Progenitor cell of endocrine pancreas (in vitro differentiated cells): ENCODE data around the gene ERVFRD-1. TPM values are rescaled to one million over a fixed set of nuclear protein-coding genes. Genes with fewer than 3 reads are reported as not detected.
A peak's percentile ranks its signal among the peaks of the same experiment; 100 is the strongest.

Experiments
- DNase-seq: peaks from one replicate; pipeline ENCODE4 v3.0.0; 2021; ENCODE audit warnings: low spot score; ENCODE audit not compliant: unreplicated experiment
- H3K27ac Mint-ChIP-seq: 2 replicates; pipeline ENCODE4 v1.8.0; 2021; ENCODE audit warnings: mild to moderate bottlenecking, moderate library complexity, mixed read lengths
- H3K27me3 Mint-ChIP-seq: 2 replicates; pipeline ENCODE4 v1.8.0; 2021; ENCODE audit warnings: mixed read lengths
- H3K36me3 Mint-ChIP-seq: 2 replicates; pipeline ENCODE4 v1.8.0; 2022; ENCODE audit warnings: mixed read lengths; ENCODE audit not compliant: insufficient read depth
- H3K4me1 Mint-ChIP-seq: 2 replicates; pipeline ENCODE4 v1.8.0; 2021; ENCODE audit warnings: low read depth, mixed read lengths
- H3K4me3 Mint-ChIP-seq: 2 replicates; pipeline ENCODE4 v1.8.0; 2021; ENCODE audit warnings: low read depth, mild to moderate bottlenecking, moderate library complexity, mixed read lengths
- H3K9me3 Mint-ChIP-seq: 2 replicates; pipeline ENCODE4 v1.8.0; 2021; ENCODE audit warnings: low read depth, mixed read lengths
- total RNA-seq: library from RNA; stranded (reverse); gene quantifications from 2 replicates; pipeline ENCODE4 v1.2.1, GENCODE V29; 2021
- TF ChIP-seq, protein P1 (sequence below): fragments of 200-600 bp; sonication (generic); IDR thresholded peaks from one replicate; pipeline ENCODE4 v1.5.0; 2021; ENCODE audit warnings: antibody characterized with exemption, mild to moderate bottlenecking; ENCODE audit not compliant: unreplicated experiment

The ERVFRD-1 gene
- total RNA-seq, 1 donor from 2014 or later = not detected

DNA sequence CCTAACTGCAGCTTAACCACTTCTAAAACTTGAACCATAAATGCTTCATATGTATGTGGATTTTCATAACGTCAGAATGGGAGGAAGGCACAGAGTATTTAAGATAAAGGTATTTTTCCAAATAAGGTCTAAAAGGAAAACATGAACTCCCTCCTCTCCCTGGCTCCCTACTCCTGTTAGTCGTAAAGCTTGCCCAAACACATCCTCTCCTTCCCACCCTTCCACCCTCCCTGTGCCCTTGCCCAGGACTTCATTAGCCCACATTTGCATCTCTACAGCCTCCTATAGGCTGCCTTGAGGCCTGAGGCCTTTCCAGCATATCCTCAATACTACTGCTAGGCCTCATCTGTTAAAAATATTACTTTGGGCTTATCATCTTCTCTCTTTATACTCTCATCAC, 35.0 kb downstream of the ERVFRD-1 start:
- no peak for DNase-seq
- no peak overlapping the region for H3K27ac Mint-ChIP-seq
- H3K4me1 Mint-ChIP-seq = peaks cover 8% of the 10 kb centered on the region

DNA sequence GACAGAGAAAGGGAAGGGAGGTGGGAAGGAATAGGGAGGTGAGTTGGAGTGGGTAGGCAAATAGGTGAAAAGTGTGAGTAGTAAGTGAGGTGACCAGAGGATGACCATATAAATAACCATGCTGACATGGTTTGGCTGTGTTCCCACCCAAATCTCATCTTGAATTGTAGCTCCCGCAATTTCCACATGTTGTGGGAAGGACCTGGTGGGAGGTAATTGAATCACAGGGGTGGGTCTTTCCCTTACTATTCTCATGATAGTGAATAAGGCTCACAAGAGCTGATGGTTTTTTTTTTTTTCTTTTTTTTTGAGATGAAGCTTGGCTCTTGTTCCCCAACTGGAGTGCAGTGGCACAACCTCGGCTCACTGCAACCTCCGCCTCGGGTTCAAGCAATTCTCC, 39.4 kb downstream of the ERVFRD-1 start:
- Mint-ChIP-seq H3K36me3 (no peaks in the 10 kb centered on the region), H3K27ac (no peak overlapping the region), H3K4me1 (peaks cover 13% of the 10 kb centered on the region), H3K9me3 (no peaks in the 10 kb centered on the region), H3K4me3 (no peak overlapping the region), H3K27me3 (no peaks in the 10 kb centered on the region)
- TF ChIP-seq, protein P1, sequence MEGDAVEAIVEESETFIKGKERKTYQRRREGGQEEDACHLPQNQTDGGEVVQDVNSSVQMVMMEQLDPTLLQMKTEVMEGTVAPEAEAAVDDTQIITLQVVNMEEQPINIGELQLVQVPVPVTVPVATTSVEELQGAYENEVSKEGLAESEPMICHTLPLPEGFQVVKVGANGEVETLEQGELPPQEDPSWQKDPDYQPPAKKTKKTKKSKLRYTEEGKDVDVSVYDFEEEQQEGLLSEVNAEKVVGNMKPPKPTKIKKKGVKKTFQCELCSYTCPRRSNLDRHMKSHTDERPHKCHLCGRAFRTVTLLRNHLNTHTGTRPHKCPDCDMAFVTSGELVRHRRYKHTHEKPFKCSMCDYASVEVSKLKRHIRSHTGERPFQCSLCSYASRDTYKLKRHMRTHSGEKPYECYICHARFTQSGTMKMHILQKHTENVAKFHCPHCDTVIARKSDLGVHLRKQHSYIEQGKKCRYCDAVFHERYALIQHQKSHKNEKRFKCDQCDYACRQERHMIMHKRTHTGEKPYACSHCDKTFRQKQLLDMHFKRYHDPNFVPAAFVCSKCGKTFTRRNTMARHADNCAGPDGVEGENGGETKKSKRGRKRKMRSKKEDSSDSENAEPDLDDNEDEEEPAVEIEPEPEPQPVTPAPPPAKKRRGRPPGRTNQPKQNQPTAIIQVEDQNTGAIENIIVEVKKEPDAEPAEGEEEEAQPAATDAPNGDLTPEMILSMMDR = no peak
- no peak for DNase-seq

More for the DNA sequence above, 35.0 kb downstream of the ERVFRD-1 start:
- peaks cover 4% of the 10 kb centered on the region for H3K9me3 Mint-ChIP-seq
- H3K36me3 Mint-ChIP-seq = no peaks in the 10 kb centered on the region
- no peaks in the 10 kb centered on the region for H3K27me3 Mint-ChIP-seq
- TF ChIP-seq, protein P1 = no peak
- H3K4me3 Mint-ChIP-seq = no peak overlapping the region

DNA sequence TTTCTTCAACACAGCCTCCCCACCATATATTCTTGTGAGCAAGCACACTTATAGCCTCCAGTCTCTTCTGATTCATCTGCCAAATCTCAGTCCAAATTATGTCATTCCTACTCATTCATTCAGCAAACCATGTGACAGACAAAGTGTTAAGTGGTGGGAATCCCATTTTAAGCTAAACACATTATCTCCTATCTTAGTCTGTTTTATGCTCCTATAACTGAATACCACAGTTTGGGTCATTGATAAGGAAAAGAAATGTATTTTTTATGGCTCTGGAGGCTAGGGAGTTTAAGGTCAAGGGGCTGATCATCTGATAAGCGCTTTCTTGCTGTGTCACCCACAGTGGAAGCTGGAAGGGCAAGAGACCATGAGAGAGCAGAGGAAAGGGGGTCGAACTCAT, 41.8 kb downstream of the ERVFRD-1 start:
- Mint-ChIP-seq H3K27me3 (no peaks in the 10 kb centered on the region), H3K27ac (no peak overlapping the region), H3K4me3 (no peak overlapping the region), H3K36me3 (no peaks in the 10 kb centered on the region), H3K4me1 (peaks cover 19% of the 10 kb centered on the region), H3K9me3 (no peaks in the 10 kb centered on the region)
- TF ChIP-seq, protein P1 = no peak
- DNase-seq = no peak

DNA sequence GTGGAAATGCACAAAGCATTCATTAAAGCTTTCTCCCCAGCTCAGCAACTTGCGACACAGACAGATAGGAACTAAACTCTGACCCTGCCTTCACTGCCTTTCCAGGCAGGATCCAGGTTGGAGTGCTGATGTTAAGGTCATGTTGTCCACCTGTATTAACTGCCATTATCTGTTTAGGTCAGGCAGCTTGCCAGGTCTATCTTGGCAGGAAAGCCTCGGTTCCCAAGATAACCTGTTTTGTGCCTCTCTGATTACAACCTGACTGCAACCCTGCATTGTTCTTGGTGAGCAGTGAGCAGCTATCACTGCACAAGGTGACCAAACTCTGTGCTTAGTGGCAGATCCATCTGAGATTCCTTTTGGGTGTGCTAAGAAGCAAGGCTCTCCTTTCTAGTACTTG, 44.2 kb downstream of the ERVFRD-1 start:
- Mint-ChIP-seq H3K4me1 (peaks cover 21% of the 10 kb centered on the region), H3K9me3 (no peaks in the 10 kb centered on the region), H3K27me3 (no peaks in the 10 kb centered on the region), H3K27ac (no peak overlapping the region), H3K36me3 (no peaks in the 10 kb centered on the region), H3K4me3 (no peak overlapping the region)
- TF ChIP-seq, protein P1 = no peak
- no peak for DNase-seq

DNA sequence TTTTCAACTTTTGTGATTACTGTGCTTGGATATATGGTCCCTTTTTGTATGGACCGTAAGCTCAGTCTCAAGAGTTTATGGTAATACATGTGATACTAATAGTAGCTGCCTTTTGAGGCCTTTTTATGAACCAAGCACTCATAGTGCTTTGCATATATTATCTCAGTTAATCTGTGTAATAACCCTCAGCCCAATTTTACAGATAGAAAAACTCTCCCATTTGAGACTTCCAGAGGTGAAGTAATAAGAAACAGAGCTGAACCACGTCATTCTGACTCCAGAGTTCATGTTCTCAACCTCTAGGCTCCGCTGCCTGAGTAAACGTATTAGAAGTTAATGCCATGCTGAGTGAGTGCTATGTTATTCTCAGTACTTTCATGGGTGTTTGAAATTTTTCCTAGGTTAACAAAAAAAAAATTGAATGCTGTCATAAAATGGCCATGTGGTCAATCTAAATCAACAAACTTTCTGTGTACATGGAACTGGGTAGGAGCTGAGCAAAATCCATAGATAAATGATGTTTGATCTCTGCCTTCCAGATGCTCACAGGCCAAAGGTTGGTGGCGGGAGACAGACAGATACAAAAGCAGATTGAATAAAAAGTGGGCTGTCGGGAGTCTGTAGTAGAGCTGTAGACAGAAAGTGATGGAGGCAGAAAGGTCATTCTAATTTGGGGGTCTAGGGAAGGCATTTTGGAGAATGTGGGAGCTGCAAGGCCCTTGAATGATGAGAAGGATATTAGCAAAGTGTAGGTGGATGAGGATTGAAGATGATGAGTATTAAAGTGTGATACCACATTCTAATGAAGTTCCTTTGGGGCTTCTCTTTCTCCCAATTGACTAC, 44.8 kb downstream of the ERVFRD-1 start:
- TF ChIP-seq, protein P1 = no peak
- Mint-ChIP-seq H3K4me3 (no peak overlapping the region), H3K27me3 (no peaks in the 10 kb centered on the region), H3K4me1 (peaks cover 21% of the 10 kb centered on the region), H3K9me3 (no peaks in the 10 kb centered on the region), H3K36me3 (no peaks in the 10 kb centered on the region), H3K27ac (peak overlapping the region; percentile 14)
- DNase-seq = no peak
